ENCODE data around the gene TSPAN11.

Gene TSPAN11

DNA sequence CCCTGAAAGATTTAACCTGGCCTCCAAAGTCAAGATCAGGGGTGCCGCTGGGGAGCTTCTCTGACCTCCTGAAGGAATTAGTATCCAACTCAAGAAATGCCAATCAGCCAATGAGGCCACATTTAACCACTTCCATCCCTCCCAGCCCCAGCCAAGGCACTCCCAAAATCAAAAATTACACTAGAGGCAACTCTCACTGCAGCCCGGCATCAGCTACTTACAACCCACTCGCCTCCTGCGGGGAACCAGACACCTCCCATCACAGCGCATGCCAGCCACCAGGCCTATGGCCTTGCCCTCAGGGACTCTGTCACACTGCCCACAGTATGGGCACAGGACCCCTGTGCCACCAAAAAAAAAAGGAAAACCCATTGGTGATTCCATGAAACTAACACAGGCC lies 84.8 kb downstream of the TSPAN11 start:
- TF ChIP-seq POLR2AphosphoS5 (IDR thresholded peaks at IDR 0.05; ENCODE audit: low read depth, low read length): no peak
- no peak for TF ChIP-seq SIN3A (IDR thresholded peaks at IDR 0.05; ENCODE audit: borderline replicate concordance, insufficient read depth, low read length)
- TF ChIP-seq, protein P1, sequence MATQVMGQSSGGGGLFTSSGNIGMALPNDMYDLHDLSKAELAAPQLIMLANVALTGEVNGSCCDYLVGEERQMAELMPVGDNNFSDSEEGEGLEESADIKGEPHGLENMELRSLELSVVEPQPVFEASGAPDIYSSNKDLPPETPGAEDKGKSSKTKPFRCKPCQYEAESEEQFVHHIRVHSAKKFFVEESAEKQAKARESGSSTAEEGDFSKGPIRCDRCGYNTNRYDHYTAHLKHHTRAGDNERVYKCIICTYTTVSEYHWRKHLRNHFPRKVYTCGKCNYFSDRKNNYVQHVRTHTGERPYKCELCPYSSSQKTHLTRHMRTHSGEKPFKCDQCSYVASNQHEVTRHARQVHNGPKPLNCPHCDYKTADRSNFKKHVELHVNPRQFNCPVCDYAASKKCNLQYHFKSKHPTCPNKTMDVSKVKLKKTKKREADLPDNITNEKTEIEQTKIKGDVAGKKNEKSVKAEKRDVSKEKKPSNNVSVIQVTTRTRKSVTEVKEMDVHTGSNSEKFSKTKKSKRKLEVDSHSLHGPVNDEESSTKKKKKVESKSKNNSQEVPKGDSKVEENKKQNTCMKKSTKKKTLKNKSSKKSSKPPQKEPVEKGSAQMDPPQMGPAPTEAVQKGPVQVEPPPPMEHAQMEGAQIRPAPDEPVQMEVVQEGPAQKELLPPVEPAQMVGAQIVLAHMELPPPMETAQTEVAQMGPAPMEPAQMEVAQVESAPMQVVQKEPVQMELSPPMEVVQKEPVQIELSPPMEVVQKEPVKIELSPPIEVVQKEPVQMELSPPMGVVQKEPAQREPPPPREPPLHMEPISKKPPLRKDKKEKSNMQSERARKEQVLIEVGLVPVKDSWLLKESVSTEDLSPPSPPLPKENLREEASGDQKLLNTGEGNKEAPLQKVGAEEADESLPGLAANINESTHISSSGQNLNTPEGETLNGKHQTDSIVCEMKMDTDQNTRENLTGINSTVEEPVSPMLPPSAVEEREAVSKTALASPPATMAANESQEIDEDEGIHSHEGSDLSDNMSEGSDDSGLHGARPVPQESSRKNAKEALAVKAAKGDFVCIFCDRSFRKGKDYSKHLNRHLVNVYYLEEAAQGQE (IDR thresholded peaks at IDR 0.05; ENCODE audit: insufficient read depth in 1 of 2, low read depth in 2 of 2, low read length in 2 of 2): no peak
- TF ChIP-seq TAF1 (IDR thresholded peaks at IDR 0.05; ENCODE audit: borderline replicate concordance, insufficient read depth, low read length): no peak
- TF ChIP-seq FOXP2 (optimal IDR thresholded peaks at IDR 0.05; ENCODE audit: borderline replicate concordance, extremely low read depth, extremely low read length, insufficient read depth): no peak

DNA sequence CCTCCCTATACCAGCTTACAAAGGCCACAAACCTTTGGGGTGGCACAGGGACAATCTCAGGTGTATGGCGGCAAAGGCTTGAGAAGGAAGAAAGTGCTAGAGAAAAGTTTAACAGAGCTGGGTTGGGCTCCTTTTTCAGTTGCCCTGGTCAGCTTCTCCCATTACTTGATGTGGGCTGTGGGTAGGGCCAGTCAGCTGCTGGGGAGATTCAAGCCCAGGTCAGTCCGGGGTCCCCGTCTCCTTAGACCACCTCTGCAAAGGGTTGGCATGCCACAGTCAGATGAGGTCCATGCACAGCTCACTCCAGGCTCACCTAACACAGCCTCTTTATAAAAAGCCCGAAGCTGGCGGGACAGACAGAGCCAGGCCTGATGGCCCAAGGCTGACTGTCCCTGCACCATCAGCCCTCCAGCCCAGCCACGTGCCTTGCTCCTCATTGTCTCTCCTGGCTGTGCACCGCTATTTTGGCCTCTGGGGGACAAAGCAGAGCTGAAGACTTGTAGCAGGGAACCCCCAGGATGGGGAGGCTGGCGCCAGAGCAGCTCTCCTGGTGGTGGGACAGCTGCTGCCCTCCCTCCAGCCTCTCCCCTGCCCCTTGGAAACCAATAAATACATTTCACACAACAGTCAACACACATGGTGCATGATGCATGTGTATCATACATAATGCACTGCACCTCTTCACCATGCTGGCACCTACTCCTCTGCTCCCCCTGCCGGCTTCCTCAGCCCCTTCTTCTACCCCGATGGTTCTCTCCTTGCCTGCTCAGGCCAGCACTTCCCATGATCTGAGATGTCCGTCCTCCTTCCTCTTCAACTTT lies 85.4 kb downstream of the TSPAN11 start:
- no peak for TF ChIP-seq POLR2AphosphoS5 (IDR thresholded peaks at IDR 0.05; ENCODE audit: low read depth, low read length)
- TF ChIP-seq, protein P1 (IDR thresholded peaks at IDR 0.05; ENCODE audit: insufficient read depth in 1 of 2, low read depth in 2 of 2, low read length in 2 of 2): no peak
- no peak for TF ChIP-seq SIN3A (IDR thresholded peaks at IDR 0.05; ENCODE audit: borderline replicate concordance, insufficient read depth, low read length)
- no peak for TF ChIP-seq TAF1 (IDR thresholded peaks at IDR 0.05; ENCODE audit: borderline replicate concordance, insufficient read depth, low read length)
- TF ChIP-seq FOXP2 (optimal IDR thresholded peaks at IDR 0.05; ENCODE audit: borderline replicate concordance, extremely low read depth, extremely low read length, insufficient read depth): no peak

DNA sequence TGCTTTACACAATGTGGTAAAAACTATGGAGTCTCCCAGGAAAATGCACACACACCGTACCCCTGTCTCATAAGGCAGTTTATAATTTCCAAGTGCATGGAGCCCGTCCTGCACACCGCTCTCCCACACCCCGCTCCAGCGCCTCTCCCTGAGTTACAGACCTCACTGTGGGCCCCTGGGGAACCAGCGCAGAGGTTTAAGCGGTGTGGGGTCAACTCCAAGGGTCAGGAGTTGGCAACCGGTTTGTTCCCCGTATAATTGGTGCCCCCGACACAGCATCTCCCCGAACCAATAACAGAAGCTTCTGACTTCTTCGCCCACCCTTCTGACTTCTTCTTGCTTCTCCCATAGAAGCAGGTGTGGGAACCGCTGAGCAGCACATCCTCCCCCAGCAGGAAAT lies 88.7 kb downstream of the TSPAN11 start:
- TF ChIP-seq SIN3A (IDR thresholded peaks at IDR 0.05; ENCODE audit: borderline replicate concordance, insufficient read depth, low read length) (no peak), POLR2AphosphoS5 (IDR thresholded peaks at IDR 0.05; ENCODE audit: low read depth, low read length) (no peak), FOXP2 (optimal IDR thresholded peaks at IDR 0.05; ENCODE audit: borderline replicate concordance, extremely low read depth, extremely low read length, insufficient read depth) (no peak), TAF1 (IDR thresholded peaks at IDR 0.05; ENCODE audit: borderline replicate concordance, insufficient read depth, low read length) (no peak)
- TF ChIP-seq, protein P1 (IDR thresholded peaks at IDR 0.05; ENCODE audit: insufficient read depth in 1 of 2, low read depth in 2 of 2, low read length in 2 of 2): no peak

DNA sequence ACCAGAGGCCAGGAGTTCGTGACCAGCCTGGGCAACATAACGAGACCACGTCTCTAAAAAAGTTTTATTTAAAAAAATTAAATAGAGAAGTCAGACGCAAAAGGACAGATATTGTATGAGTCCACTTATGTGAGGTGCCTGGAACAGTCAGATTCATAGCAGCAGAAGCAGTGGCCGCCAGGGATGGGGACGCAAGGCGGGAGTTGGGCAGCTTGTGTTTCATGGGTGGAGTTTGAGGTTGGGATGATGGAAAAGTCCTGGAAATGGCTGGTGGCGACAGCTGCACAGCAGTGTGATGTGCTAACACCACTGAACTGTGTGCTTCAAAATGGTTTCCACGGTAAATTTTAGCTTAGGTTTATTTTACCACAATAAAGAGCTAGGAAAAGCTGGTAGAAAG lies 89.5 kb downstream of the TSPAN11 start:
- TF ChIP-seq TAF1 (IDR thresholded peaks at IDR 0.05; ENCODE audit: borderline replicate concordance, insufficient read depth, low read length) (no peak), SIN3A (IDR thresholded peaks at IDR 0.05; ENCODE audit: borderline replicate concordance, insufficient read depth, low read length) (no peak), POLR2AphosphoS5 (IDR thresholded peaks at IDR 0.05; ENCODE audit: low read depth, low read length) (no peak), FOXP2 (optimal IDR thresholded peaks at IDR 0.05; ENCODE audit: borderline replicate concordance, extremely low read depth, extremely low read length, insufficient read depth) (no peak)
- TF ChIP-seq, protein P1 (IDR thresholded peaks at IDR 0.05; ENCODE audit: insufficient read depth in 1 of 2, low read depth in 2 of 2, low read length in 2 of 2): no peak
